HG03039 (cell line): Measurements from ENCODE around the gene SNRPB.

Source experiments
- ATAC-seq: cut with Tn5 transposase; IDR thresholded peaks from one replicate; pipeline ENCODE4 v1.9.1; 2021; ENCODE audit warnings: mild to moderate bottlenecking, moderate library complexity; ENCODE audit not compliant: unreplicated experiment

SNRPB gene

DNA sequence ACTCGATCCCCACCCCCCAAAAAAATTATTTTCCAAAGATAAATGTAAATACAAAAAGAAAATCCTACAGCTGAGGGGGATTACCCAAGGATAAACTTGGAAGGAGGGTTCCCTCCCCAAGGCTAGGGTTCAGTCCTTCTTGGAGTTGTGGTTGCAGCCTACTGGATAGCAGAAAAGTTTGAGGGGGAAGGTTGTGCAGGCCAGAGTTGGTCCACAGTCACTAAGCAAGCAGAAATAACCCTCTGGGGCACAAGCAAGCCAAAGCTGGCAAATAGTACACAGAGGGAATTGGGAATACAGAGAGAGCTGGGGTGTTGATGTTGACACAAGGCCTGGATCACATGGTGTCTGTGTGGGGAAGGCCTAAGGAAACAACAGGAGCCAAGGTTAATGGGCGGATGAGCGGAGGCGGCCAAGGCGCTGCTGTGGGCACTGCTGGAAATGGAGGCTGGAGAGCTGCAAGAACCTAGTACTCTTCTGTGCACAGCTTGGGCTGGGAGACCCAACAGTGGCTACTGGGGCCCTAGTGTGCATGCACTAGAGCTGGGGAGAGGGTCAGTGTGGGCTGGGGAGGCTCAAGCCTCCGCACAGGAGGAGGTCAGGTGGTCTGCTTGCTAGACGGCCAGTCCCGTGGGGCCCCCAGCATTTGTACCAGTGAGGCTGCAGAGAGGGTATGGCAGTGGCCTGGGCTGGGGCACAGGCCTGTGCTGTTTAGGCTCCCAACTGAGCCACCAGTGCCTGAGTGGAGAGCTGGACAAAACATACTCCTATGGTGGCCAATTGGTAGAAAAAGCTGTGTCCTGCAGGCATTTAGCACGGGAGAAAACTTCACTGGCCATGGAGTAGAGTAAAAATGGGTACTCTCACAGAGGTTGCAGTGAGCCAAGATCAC lies 5.5 kb upstream of the SNRPB start:
- ATAC-seq, result no peak

DNA sequence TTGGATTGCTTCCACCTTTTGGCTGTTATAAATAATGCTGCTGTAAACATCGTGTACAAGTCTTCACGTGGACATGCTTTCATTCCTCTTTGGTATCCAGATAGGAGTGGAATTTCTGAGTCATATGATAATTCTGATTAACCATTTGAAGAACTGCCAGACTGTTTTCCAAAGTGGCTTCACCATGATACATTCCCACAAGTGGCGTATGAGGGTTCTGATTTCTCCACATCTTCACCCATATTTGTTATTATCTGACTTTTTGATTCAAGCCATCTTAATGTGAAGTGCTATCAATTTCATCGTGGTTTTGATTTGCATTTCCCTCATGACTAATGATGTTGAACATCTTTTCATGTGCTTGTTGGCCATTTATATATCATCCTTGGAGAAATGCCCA lies 2.9 kb upstream of the SNRPB start:
- no peak for ATAC-seq

DNA sequence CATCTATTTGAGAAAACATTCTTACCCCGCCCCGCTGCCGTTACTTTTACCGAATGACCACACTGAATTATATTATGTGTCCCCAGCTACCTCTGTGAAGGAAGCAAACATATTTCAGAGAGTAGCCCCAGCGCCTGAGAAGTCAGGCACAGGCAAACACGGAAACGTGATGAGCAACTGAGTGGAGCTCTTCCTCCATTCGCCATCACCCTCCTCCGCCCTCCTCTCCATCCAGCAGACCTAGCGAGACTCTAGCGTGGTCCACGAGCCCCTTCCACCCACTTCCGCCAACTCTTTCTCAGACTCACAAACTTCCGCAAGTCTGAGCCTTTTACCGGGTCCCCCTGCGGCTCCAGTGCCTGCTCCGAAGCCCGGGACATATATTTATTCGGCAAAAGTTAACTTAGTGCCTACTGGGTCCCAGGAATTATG lies 582 bp downstream of the SNRPB start:
- ATAC-seq, result no peak

DNA sequence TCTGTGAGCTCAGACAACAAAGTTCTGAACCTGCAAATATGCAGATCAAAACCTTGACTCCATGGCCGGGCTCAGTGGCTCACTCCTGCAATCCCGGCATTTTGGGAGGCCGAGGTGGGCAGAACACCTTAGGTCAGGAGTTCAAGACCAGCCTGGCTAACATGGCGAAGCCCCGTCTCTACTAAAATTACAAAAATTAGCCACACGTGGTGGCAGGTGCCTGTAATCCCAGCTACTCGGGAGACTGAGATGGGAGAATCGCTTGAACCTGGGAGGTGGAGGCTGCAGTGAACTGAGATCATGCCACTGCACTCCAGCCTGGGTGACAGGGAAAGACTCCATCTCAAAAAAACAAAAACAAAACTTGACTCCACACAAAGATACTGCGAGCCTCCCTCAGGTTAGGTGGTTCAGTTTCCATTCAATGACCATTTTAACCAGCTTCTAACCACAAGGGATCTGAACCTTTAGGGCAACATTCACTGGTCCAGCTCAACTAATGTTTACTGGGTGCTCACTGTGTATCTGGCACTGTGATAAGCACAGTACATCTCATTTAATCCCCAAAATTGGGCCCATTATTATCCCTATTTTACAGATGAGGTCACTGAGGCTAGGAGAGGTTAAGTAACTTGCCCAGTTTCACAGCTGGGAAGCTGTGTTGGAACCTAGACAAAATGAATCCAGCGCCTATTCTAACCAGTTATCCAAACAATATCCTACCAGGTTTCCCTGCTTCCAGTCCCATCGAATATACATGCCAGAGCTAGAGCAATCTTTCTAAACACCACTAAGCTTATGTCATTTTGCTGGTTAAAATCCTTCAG lies 1.8 kb downstream of the SNRPB start:
- no peak for ATAC-seq

DNA sequence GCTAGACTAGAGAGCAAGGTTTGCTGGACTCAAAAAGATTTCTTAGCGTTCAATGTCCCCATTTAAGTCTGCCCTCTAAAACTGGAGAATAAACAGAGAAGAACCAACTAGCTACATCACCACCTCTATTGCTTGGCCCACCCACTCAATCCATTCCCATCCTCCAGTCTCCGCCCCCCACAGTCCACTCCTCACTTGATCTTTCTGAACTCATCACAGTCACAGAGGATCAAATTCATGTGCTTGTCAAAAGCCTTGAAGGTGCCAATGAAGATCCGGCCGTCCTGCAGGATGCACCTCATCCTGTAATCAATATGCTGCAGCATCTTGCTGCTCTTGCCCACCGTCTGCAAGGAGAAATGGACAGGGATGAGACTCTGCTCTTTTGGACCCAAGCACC lies 3.2 kb downstream of the SNRPB start:
- ATAC-seq, result no peak

GRCh38 chr20:2465100-2465499 lies 5.5 kb downstream of the SNRPB start:
- ATAC-seq, result no peak

- no peak for ATAC-seq
These were observed 6.8 kb downstream of the SNRPB start for GRCh38 chr20:2463616-2464365.

DNA sequence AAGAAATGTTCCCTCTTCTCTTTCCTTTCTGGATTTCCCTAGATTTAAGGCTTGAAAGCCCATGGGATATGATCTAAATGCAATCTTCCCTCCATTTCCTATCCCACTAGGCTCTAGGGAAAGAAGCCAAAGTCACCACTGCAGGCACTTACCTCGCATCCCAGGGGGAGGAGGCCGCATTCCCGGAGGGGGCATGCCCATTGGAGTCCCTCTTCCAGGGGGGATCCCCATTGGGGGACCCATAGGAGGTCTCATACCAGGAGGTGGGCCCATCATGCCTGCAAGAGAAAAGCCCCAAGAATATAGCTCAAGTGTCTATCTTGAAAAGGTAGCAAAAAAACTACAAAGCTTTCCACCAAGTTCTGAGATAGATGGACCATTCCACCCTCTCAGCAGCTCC lies 8.1 kb downstream of the SNRPB start:
- no peak for ATAC-seq

DNA sequence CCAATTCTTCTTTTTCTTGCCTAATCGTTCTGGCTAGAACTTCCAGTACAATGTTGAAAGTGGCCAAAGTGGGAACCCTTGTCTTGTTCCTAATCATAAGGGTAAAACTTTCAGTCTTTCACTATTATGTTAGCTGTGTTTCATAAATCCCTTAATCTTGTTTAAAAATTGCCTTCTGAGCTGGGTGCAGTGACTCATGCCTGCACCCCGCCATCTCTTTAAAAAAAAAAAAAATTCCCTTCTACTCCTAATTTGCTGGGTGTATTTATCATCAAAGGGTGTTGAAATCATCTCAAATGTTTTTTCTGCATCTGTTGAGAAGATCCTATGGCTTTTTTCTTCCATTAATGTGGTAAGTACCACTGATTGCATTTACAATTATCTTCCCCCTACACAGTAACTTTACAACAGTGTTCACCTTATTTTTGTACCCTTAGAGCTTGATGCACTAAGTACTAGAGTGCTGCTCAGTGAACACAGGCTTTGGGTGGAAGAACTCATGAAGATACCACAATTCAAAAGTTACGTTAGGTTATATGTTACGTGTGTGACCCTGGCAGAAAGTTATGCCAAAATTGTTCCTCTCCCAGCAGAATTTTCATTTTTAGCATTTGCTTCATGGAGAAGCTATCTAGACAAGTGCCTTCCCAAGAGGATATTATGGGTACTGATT lies 9.7 kb downstream of the SNRPB start:
- ATAC-seq, result no peak

- ATAC-seq, result no peak
These were observed 10.4 kb downstream of the SNRPB start for GRCh38 chr20:2459981-2460751.

DNA sequence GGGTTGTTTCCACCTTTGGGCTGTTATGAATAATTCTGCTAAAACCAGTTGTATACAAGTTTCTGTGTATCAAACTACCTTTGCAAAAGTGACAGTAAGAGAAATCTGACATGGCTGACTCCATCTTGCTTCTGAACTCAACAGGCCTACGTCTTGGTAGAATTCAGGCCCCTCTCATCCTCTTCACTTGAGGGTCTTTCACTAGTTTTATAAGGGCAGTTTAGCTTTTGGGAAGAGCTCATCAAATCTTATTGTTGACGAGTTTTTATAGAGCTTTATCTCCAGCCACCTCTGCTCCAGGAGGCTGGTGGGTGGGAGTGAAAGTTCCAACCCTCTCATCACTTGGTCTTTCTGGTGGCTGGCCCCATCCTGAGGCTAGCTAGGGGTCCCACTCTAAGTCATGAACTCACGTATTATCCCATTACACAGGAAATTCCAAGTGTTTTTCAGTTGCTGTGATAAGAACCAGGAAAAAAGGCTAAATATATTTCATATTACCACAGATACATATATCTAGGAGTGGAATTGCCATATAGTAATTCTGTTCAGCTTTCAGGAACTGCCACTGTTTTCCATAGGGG lies 11.6 kb downstream of the SNRPB start:
- no peak for ATAC-seq

GRCh38 chr20:2455771-2456497 lies 14.7 kb downstream of the SNRPB start:
- ATAC-seq, result no peak

DNA sequence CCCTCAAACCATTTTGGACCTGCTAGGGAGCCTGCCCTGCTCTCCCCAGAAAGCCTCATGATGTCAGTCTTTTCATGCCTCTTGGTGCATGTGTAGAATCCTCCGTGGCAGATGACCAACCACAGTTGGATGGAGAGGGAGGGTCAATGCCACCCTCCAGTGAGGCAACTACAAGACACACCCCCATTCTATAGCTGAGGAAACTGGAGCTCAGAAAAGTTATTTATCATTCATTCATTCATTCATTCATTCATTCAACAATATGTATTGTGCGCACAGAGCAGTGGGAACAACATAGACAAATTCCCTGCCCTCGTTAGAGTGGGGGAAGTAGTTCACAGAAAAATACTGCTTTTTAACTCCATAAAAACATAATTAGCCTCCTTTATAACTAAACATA lies 16.8 kb downstream of the SNRPB start:
- ATAC-seq, result no peak

DNA sequence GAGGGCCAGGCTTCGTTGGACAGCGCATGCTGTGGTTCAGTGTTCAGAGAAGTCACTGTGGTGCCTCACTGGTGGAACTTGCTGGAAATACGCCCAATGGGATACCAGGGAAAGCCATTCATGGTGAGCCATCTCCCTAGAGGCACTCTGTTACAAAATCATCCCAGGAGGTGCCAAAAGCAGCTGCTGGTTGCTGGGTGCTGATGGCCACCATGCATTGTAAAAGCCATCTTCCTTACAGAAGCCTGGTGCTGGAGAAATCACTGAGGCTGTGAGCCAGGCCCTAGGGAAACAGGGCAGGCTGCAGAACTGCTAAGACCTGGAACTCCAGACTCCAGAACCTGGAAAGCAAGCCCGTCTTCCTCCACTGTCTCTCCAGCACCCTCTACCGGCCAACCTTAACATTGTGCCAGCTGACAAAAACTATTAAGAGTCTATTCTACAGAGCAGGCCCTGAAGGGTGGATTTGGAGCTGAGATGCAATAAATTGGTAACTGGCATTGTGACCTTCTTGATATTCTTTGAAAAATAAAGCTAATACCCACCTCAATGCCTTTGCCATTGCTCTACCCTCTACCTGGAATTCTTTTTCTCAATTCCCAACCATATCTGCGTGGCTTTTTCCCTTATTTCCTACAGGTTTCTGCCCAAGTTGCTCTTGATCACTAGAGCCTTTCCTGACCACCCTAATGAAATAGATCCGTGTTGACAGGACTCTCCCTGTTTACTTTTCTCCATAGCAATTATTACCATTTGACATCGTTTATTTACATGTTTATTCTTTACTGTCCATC lies 18.5 kb downstream of the SNRPB start:
- ATAC-seq, result no peak

DNA sequence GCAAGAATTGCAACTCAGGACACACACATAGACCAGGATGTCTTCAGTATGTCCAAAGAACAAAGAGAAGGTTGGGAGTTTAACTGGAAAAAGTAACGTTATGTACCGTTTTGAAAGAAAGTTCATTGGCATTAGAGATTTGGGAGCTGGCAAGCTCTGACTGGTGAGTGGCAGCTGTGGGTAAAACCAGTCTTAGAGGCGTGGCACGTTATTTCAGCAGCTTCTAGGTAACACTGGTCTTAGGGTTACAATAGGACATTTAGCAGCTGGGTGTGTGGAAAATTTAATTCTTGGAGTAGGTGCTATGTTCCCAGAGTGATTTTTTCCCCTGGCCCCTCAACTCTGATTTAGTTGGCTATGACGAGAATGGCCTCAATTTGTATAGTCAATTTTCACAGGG lies 19.2 kb downstream of the SNRPB start:
- ATAC-seq, result no peak

DNA sequence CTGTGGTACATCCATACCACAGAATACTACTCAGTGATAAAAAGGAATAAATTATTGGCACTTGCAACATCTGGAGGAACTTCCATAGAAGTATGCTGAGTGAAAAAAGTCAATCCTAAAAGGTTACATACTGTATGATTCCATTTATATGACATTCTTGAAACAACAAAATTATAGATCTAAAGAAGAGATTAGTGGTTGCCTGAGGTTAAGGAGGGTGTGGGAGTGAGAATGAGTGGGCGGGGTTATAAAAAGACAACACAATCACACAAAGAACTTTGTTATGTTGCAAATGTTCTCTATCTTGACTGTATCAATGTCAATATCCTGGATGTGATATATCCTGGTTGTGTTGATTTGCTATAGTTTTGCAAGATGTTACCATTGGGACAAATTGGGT lies 21.2 kb downstream of the SNRPB start:
- no peak for ATAC-seq

DNA sequence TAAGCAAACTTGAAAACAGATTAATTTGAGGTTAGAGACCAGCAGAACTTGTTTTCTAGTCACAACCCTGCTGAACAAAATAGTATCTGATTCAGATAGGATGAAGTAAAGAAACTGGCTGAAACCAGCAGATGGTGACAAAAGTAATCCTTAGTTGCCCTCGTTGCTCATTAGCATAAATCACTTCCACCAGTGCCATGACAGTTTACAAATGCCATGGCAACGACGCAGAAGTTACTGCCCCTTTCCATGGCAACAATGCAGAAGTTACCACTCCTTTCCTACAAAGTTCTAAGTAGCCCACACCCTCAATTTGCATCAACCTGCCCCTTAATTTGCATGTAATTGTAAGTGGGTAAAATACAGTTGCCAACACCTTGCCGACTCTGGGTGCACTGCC lies 23.7 kb downstream of the SNRPB start:
- no peak for ATAC-seq

DNA sequence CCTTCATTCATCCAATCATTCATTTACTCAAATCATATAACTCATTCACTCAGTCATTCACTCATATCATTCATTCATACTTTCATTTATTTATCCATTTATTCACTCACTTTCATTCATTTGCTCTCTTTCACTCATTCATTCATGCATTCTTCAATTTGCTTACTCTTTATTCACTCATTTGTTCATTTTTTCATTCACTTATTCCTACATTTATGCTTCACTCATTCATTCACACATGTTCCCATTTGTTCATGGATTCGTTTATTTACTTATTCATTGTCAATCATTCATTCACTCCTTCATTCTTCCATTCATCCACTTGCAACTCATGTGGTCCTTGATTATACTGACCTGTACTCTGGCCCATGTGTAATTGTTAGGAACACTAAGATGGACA lies 39.4 kb downstream of the SNRPB start:
- no peak for ATAC-seq
